ENCODE measurements around the gene TANGO2. TPM values are rescaled to one million over a fixed set of nuclear protein-coding genes. Genes with fewer than 3 reads are reported as not detected.

TANGO2 gene
- total RNA-seq, 1 experiment from 2014 or later, result 17.0 TPM

GRCh38 chr22:20003304-20003703 lies 17.6 kb upstream of the TANGO2 start:
- H3K27me3 ChIP-seq (ENCODE audit: insufficient read depth, low read length), result no peaks in the 10 kb centered on the region
- no peak for TF ChIP-seq YY1 (IDR thresholded peaks at IDR 0.05; ENCODE audit: extremely low read depth, insufficient replicate concordance, low read depth, low read length)
- no peak for TF ChIP-seq ZBTB33 (IDR thresholded peaks at IDR 0.05; ENCODE audit: extremely low read depth, insufficient replicate concordance, low read length)
- no peak for TF ChIP-seq REST (IDR thresholded peaks at IDR 0.05; ENCODE audit: low read depth)
- no peak for TF ChIP-seq CTCF (IDR thresholded peaks at IDR 0.05 in 2 of 3, conservative IDR thresholded peaks at IDR 0.05 in 1 of 3; ENCODE audit: borderline replicate concordance in 1 of 3, insufficient read depth in 1 of 3, low read depth in 2 of 3, low read length in 2 of 3)
- no peak for TF ChIP-seq MAX (IDR thresholded peaks at IDR 0.05)
- TF ChIP-seq ELF1 (IDR thresholded peaks at IDR 0.05; ENCODE audit: borderline replicate concordance, low read depth), result no peak
- TF ChIP-seq ZNF274 (IDR thresholded peaks at IDR 0.05; ENCODE audit: low read depth, low read length), result no peak
- no peak for TF ChIP-seq JUND (IDR thresholded peaks at IDR 0.05)
- TF ChIP-seq POLR2AphosphoS5 (IDR thresholded peaks at IDR 0.05; ENCODE audit: low read depth, low read length), result no peak
- no peaks in the 10 kb centered on the region for H3K9me2 ChIP-seq (ENCODE audit: insufficient read depth)
- H3K9ac ChIP-seq (ENCODE audit: low read length), result no peak overlapping the region
- H3K4me2 ChIP-seq (ENCODE audit: low read length), result no peak overlapping the region
- ATAC-seq (no peak), DNase-seq (ENCODE audit: low read depth, low spot score) (no peak)
- H3K36me3 ChIP-seq (ENCODE audit: control insufficient read depth in 1 of 2, insufficient read depth in 2 of 2, low read length in 2 of 2), result peaks cover 0 to 4% of the 10 kb centered on the region in 2 experiments; a peak in 1 of 4 replicates
- no peak overlapping the region for H3K4me3 ChIP-seq (replicated peaks in 1 of 2; ENCODE audit: low read depth in 1 of 2, low read length in 2 of 2)
- BruUV-seq (replicated peaks), result no TSS peak
- POLR2A ChIA-PET, result no interaction called here
- H3K4me1 ChIP-seq (ENCODE audit: control insufficient read depth in 1 of 2, insufficient read depth in 2 of 2, low read length in 2 of 2), result peaks cover 0 to 5% of the 10 kb centered on the region in 2 experiments; a peak in 1 of 4 replicates
- RAD21 ChIA-PET (ENCODE audit: low non-redundant PET in 1 of 2, low total read pairs in 2 of 2, uncharacterized antibody in 2 of 2, unreplicated experiment in 2 of 2), result no interaction called here
- CTCF ChIA-PET, result no interaction called here
- no peaks in the 10 kb centered on the region for H3K79me2 ChIP-seq (ENCODE audit: insufficient read depth, low read length)
- intact Hi-C loops (cut with micrococcal nuclease), result no loop called here
- H3K9me3 ChIP-seq (ENCODE audit: control insufficient read depth in 1 of 2, insufficient read depth in 1 of 2, low read depth in 1 of 2, low read length in 2 of 2), result peaks cover 12 to 14% of the 10 kb centered on the region in 2 experiments; a peak in 1 of 4 replicates
- no peaks in the 10 kb centered on the region for H4K20me1 ChIP-seq (ENCODE audit: insufficient read depth)
- no peak overlapping the region for H3K27ac ChIP-seq (ENCODE audit: low read depth, low read length)
- no peak overlapping the region for H2AFZ ChIP-seq (ENCODE audit: low read depth, low read length, poor library complexity, severe bottlenecking)

All from HCT116 (cell line).